Keratinocyte (primary cell): ENCODE results near the gene FMN2. TPM values are rescaled to one million over a fixed set of nuclear protein-coding genes. Genes with fewer than 3 reads are reported as not detected.

Experiments used
- DNase-seq: peaks from one replicate; pipeline ENCODE4 v3.0.0-alpha.2; 2011; ENCODE audit warnings: low read depth, missing footprints, low spot score
- FAIRE-seq: peaks from 2 replicates; lab custom pipeline; 2011; peaks lifted over from hg19 to GRCh38; lab: Jason Lieb, UNC
- H2AFZ ChIP-seq: 2 replicates; pipeline ENCODE4 v1.6.0; 2012; ENCODE audit warnings: low read length, control low read depth, inconsistent platforms; ENCODE audit not compliant: control insufficient read depth
- H3K27ac ChIP-seq: 2 replicates; pipeline ENCODE4 v1.5.1; 2011; ENCODE audit warnings: low read length; ENCODE audit not compliant: control insufficient read depth, insufficient read depth
- H3K27me3 ChIP-seq: 3 replicates; pipeline ENCODE4 v1.6.0; 2011; ENCODE audit warnings: low read length; ENCODE audit not compliant: control insufficient read depth, insufficient read depth; ENCODE audit errors: extremely low read depth
- H3K36me3 ChIP-seq, 2 experiments: 2 replicates in 1 of 2; 3 replicates in 1 of 2; pipeline ENCODE4 v1.5.1; 2011; ENCODE audit warnings: low read length in 2 of 2, mild to moderate bottlenecking in 1 of 2; ENCODE audit not compliant: control insufficient read depth in 2 of 2, insufficient read depth in 2 of 2; ENCODE audit errors: extremely low read depth in 1 of 2
- H3K4me1 ChIP-seq: 3 replicates; pipeline ENCODE4 v1.5.1; 2011; ENCODE audit warnings: low read length; ENCODE audit not compliant: control insufficient read depth, insufficient read depth; ENCODE audit errors: extremely low read depth
- H3K4me2 ChIP-seq: 3 replicates; pipeline ENCODE4 v1.6.0; 2011; ENCODE audit warnings: low read depth, low read length; ENCODE audit not compliant: control insufficient read depth, insufficient read depth; ENCODE audit errors: extremely low read depth
- H3K4me3 ChIP-seq, 3 experiments: fragments of 200-600 bp in 1 of 3; sonication (generic) in 1 of 3; 2 replicates in 2 of 3; 3 replicates in 1 of 3; pipeline ENCODE4 v1.5.1; 2011 to 2016; ENCODE audit warnings: low read length in 3 of 3, mild to moderate bottlenecking in 3 of 3, control low read depth in 2 of 3, inconsistent platforms in 1 of 3, low read depth in 1 of 3, mixed read lengths in 1 of 3, mixed run types in 1 of 3, moderate library complexity in 1 of 3; ENCODE audit not compliant: control insufficient read depth in 2 of 3, insufficient read depth in 2 of 3; ENCODE audit errors: extremely low read depth in 1 of 3
- H3K79me2 ChIP-seq: 2 replicates; pipeline ENCODE4 v1.6.0; 2012; ENCODE audit warnings: low read length; ENCODE audit not compliant: control insufficient read depth, insufficient read depth
- H3K9ac ChIP-seq: 3 replicates; pipeline ENCODE4 v1.6.0; 2011; ENCODE audit warnings: low read length; ENCODE audit not compliant: control insufficient read depth, insufficient read depth; ENCODE audit errors: extremely low read depth
- H3K9me1 ChIP-seq: 3 replicates; pipeline ENCODE4 v1.6.0; 2011; ENCODE audit warnings: low read length; ENCODE audit not compliant: control insufficient read depth, insufficient read depth; ENCODE audit errors: extremely low read depth
- H3K9me3 ChIP-seq: 2 replicates; pipeline ENCODE4 v1.5.1; 2012; ENCODE audit warnings: low read depth, low read length; ENCODE audit not compliant: control insufficient read depth
- H4K20me1 ChIP-seq: 3 replicates; pipeline ENCODE4 v1.6.0; 2011; ENCODE audit warnings: low read length; ENCODE audit not compliant: control insufficient read depth, insufficient read depth; ENCODE audit errors: extremely low read depth
- CTCF ChIP-seq, 3 experiments: IDR thresholded peaks in 1 of 3; conservative IDR thresholded peaks in 1 of 3; optimal IDR thresholded peaks in 1 of 3; 2 replicates in 2 of 3; 3 replicates in 1 of 3; pipeline versions ENCODE3 to v1.5.1; 2011; ENCODE audit warnings: low read length in 3 of 3, mild to moderate bottlenecking in 3 of 3, moderate library complexity in 2 of 3, control low read depth in 1 of 3, inconsistent platforms in 1 of 3; ENCODE audit not compliant: insufficient read depth in 2 of 3; ENCODE audit errors: extremely low read depth in 1 of 3
- EZH2 ChIP-seq: IDR thresholded peaks from one replicate; pipeline ENCODE4 v1.6.1; 2012; ENCODE audit warnings: inconsistent platforms, mild to moderate bottlenecking, low read length, moderate library complexity
- dilution Hi-C: fragments of 300-500 bp; cut with MboI; formaldehyde crosslinking; loops from one replicate; pipeline ENCODE4 v1.7.0; 2020; ENCODE audit warnings: low sequenced_read_pairs; ENCODE audit not compliant: extremely low pct_ligation_motif_present
- polyA plus RNA-seq, 5 experiments: library from polyadenylated mRNA; depleted of rRNA in 3 of 5; stranded (reverse) in 3 of 5; stranded (forward) in 1 of 5; unstranded in 1 of 5; fragments of >200 nt; gene quantifications; 1 replicate in 1 of 5; 2 replicates in 3 of 5; 3 replicates in 1 of 5; pipeline versions ENCODE4 v1.2.1 to v1.2.3, GENCODE V29; 2011 to 2012; ENCODE audit warnings: missing spikeins in 2 of 5, low read depth in 1 of 5, low replicate concordance in 1 of 5

The FMN2 gene
- polyA plus RNA-seq, 1 donor (not counting 4 experiments of a cell fraction or from before 2014, with no cell fraction given), result not detected

- no peak overlapping the region for H3K4me2 ChIP-seq
- no peaks in the 10 kb centered on the region for H4K20me1 ChIP-seq
- no peak overlapping the region for H3K9ac ChIP-seq
- H3K9me1 ChIP-seq, result no peaks in the 10 kb centered on the region
- H3K36me3 ChIP-seq, result no peaks in the 10 kb centered on the region
- no peaks in the 10 kb centered on the region for H3K79me2 ChIP-seq
- no peaks in the 10 kb centered on the region for H3K27me3 ChIP-seq
- H3K4me3 ChIP-seq, result no peak overlapping the region
- dilution Hi-C loops, result no loop called here
- H3K27ac ChIP-seq, result no peak overlapping the region
- H2AFZ ChIP-seq, result no peak overlapping the region
- DNase-seq (no peak), FAIRE-seq (no peak)
- TF ChIP-seq CTCF (optimal IDR thresholded peaks at IDR 0.05 in 1 of 3, IDR thresholded peaks at IDR 0.05 in 1 of 3, conservative IDR thresholded peaks at IDR 0.05 in 1 of 3; ENCODE audit: extremely low read depth in 1 of 3, insufficient read depth in 2 of 3, low read length in 3 of 3) (no peak), EZH2 (no peak)
- H3K4me1 ChIP-seq, result no peaks in the 10 kb centered on the region
- H3K9me3 ChIP-seq, result no peaks in the 10 kb centered on the region
Measured at GRCh38 chr1:240173836-240174235, 82.2 kb downstream of the FMN2 start.

GRCh38 chr1:240174734-240175133, 83.1 kb downstream of the FMN2 start:
- H3K9ac ChIP-seq, result no peak overlapping the region
- dilution Hi-C loops, result no loop called here
- no peaks in the 10 kb centered on the region for H3K27me3 ChIP-seq
- no peaks in the 10 kb centered on the region for H3K36me3 ChIP-seq
- DNase-seq, result no peak
- H3K4me3 ChIP-seq, result no peak overlapping the region
- H3K9me3 ChIP-seq, result no peaks in the 10 kb centered on the region
- H3K4me1 ChIP-seq, result no peaks in the 10 kb centered on the region
- no peaks in the 10 kb centered on the region for H3K9me1 ChIP-seq
- no peaks in the 10 kb centered on the region for H3K79me2 ChIP-seq
- no peak for FAIRE-seq
- TF ChIP-seq EZH2 (no peak), CTCF (optimal IDR thresholded peaks at IDR 0.05 in 1 of 3, IDR thresholded peaks at IDR 0.05 in 1 of 3, conservative IDR thresholded peaks at IDR 0.05 in 1 of 3; ENCODE audit: extremely low read depth in 1 of 3, insufficient read depth in 2 of 3, low read length in 3 of 3) (no peak)
- H3K27ac ChIP-seq, result no peak overlapping the region
- no peak overlapping the region for H3K4me2 ChIP-seq
- H2AFZ ChIP-seq, result no peak overlapping the region
- H4K20me1 ChIP-seq, result no peaks in the 10 kb centered on the region
